Gastroesophageal sphincter (tissue), 4 donors: ENCODE measurements around the gene ARHGEF7. TPM values are rescaled to one million over a fixed set of nuclear protein-coding genes. Genes with fewer than 3 reads are reported as not detected.

Experiments used
- ATAC-seq: fragments of 150-250 bp; one replicate; pipeline ENCODE4 v1.9.1; 2016; ENCODE audit warnings: mild to moderate bottlenecking, moderate library complexity
- H3K27ac ChIP-seq, 4 donors: fragments of 200-600 bp; sonication (generic) in 3 of 4; 1 replicate in 3 of 4; 2 replicates in 1 of 4; pipeline ENCODE4 v1.5.1; 2016 to 2019
- H3K27me3 ChIP-seq: fragments of 200-600 bp; sonication (generic); one replicate; pipeline ENCODE4 v1.5.1; 2019
- H3K36me3 ChIP-seq, 2 donors: fragments of 200-600 bp; sonication (generic); one replicate each; pipeline ENCODE4 v1.5.1; 2019; ENCODE audit warnings: control low read depth in 1 of 2
- H3K4me1 ChIP-seq, 3 donors: fragments of 200-600 bp; sonication (generic); 1 replicate in 2 of 3; 2 replicates in 1 of 3; pipeline ENCODE4 v1.5.1; 2016 to 2019; ENCODE audit warnings: control low read depth in 2 of 3
- H3K4me3 ChIP-seq, 2 donors: fragments of 200-600 bp; sonication (generic); one replicate each; pipeline ENCODE4 v1.5.1; 2019; ENCODE audit warnings: mild to moderate bottlenecking in 1 of 2, moderate library complexity in 1 of 2
- H3K9me3 ChIP-seq, 3 donors: fragments of 200-600 bp; sonication (generic); one replicate each; pipeline ENCODE4 v1.5.1; 2017 to 2019; ENCODE audit warnings: control low read depth in 2 of 3
- CTCF ChIP-seq, 4 experiments: fragments of 200-600 bp in 2 of 4; fragments of 450-650 bp in 2 of 4; sonication (generic) in 1 of 4; IDR thresholded peaks; one replicate each; pipeline ENCODE4 v1.5.1; 2017 to 2019; ENCODE audit warnings: antibody characterized with exemption in 4 of 4, mild to moderate bottlenecking in 2 of 4, moderate library complexity in 2 of 4
- EP300 ChIP-seq: sonication (generic); formaldehyde crosslinking; IDR thresholded peaks from one replicate; pipeline ENCODE4 v1.6.1; 2017; ENCODE audit warnings: antibody characterized with exemption, mild to moderate bottlenecking
- POLR2A ChIP-seq, 2 donors: fragments of 450-650 bp; IDR thresholded peaks; one replicate each; pipeline ENCODE4 v1.6.1; 2017; ENCODE audit warnings: antibody characterized with exemption in 2 of 2, mild to moderate bottlenecking in 2 of 2, moderate library complexity in 1 of 2
- POLR2AphosphoS5 ChIP-seq: sonication (generic); formaldehyde crosslinking; IDR thresholded peaks from one replicate; pipeline ENCODE4 v1.6.1; 2017; ENCODE audit warnings: antibody characterized with exemption
- WGBS, 2 donors: methylation state at CpG; one replicate each; pipeline ENCODE4 v1.1.5; 2018; ENCODE audit warnings: low coverage in 1 of 2; 5-methylcytosine and 5-hydroxymethylcytosine counted together
- total RNA-seq, 4 donors: library from RNA; depleted of rRNA; stranded (reverse); fragments of >200 nt; gene quantifications; one replicate each; pipeline ENCODE4 v1.1.0, GENCODE V29; 2016

Gene ARHGEF7
- total RNA-seq, 4 donors from 2014 or later: 23.3 to 78.6 (median 47.2) TPM

GRCh38 chr13:111202156-111202621, 87.1 kb downstream of the ARHGEF7 start:
- no peak overlapping the region for H3K4me3 ChIP-seq
- ATAC-seq: no peak

GRCh38 chr13:111202745-111203144, 87.6 kb downstream of the ARHGEF7 start:
- peak overlapping the region in 3 of 4 donors; percentile 2 to 66 (median 52) for H3K27ac ChIP-seq

More at GRCh38 chr13:111202156-111202621, 87.1 kb downstream of the ARHGEF7 start:
- no peak for TF ChIP-seq CTCF (IDR thresholded peaks at IDR 0.05)
- TF ChIP-seq POLR2AphosphoS5: no peak
- no peak for TF ChIP-seq POLR2A (IDR thresholded peaks at IDR 0.05)
- TF ChIP-seq EP300: no peak
- Histone ChIP-seq H3K27ac (peak overlapping the region in 3 of 4 donors; percentile 2 to 66 (median 52)), H3K27me3 (no peaks in the 10 kb centered on the region), H3K36me3 (peaks cover 0 to 9% of the 10 kb centered on the region in 2 donors), H3K4me1 (peaks cover 5 to 56% (median 25%) of the 10 kb centered on the region in 3 donors), H3K9me3 (no peaks in the 10 kb centered on the region)
- 60 to 68% methylated on average over 2 to 4 of the region's 4 CpGs for WGBS, 2 donors

GRCh38 chr13:111203736-111204389, 88.8 kb downstream of the ARHGEF7 start:
- Histone ChIP-seq H3K27me3 (no peaks in the 10 kb centered on the region), H3K4me1 (peaks cover 5 to 66% (median 25%) of the 10 kb centered on the region in 3 donors), H3K36me3 (peaks cover 0 to 5% of the 10 kb centered on the region in 2 donors), H3K4me3 (peak overlapping the region in 1 of 2 donors; percentile 20), H3K9me3 (no peaks in the 10 kb centered on the region), H3K27ac (peak overlapping the region in 3 of 4 donors; percentile 57 to 66 (median 62))
- WGBS, 2 donors: 37 to 38% methylated on average over 5 to 8 of the region's 11 CpGs
- no peak for TF ChIP-seq POLR2AphosphoS5
- no peak for TF ChIP-seq CTCF (IDR thresholded peaks at IDR 0.05)
- no peak for TF ChIP-seq POLR2A (IDR thresholded peaks at IDR 0.05)
- TF ChIP-seq EP300: no peak
- no peak for ATAC-seq

More at GRCh38 chr13:111202745-111203144, 87.6 kb downstream of the ARHGEF7 start:
- 14 to 40% methylated on average over 1 of the region's 1 CpG for WGBS, 2 donors
- Histone ChIP-seq H3K36me3 (peaks cover 0 to 9% of the 10 kb centered on the region in 2 donors), H3K4me3 (no peak overlapping the region), H3K27me3 (no peaks in the 10 kb centered on the region), H3K9me3 (no peaks in the 10 kb centered on the region), H3K4me1 (peaks cover 5 to 57% (median 25%) of the 10 kb centered on the region in 3 donors)
- no peak for TF ChIP-seq EP300
- TF ChIP-seq CTCF (IDR thresholded peaks at IDR 0.05): no peak
- TF ChIP-seq POLR2AphosphoS5: no peak
- TF ChIP-seq POLR2A (IDR thresholded peaks at IDR 0.05): no peak
- peak; percentile 41 for ATAC-seq

GRCh38 chr13:111204438-111205177, 89.5 kb downstream of the ARHGEF7 start:
- no peak for TF ChIP-seq POLR2A (IDR thresholded peaks at IDR 0.05)
- no peak for TF ChIP-seq CTCF (IDR thresholded peaks at IDR 0.05)
- no peak for TF ChIP-seq EP300
- TF ChIP-seq POLR2AphosphoS5: no peak
- no peaks in the 10 kb centered on the region for H3K27me3 ChIP-seq
- peak overlapping the region in 3 of 4 donors; percentile 57 to 66 (median 62) for H3K27ac ChIP-seq
- peak overlapping the region in 1 of 2 donors; percentile 20 for H3K4me3 ChIP-seq
- H3K4me1 ChIP-seq: peaks cover 5 to 66% (median 19%) of the 10 kb centered on the region in 3 donors
- peak; percentile 69 for ATAC-seq
- WGBS, 2 donors: 28% methylated on average over 12 of the region's 16 CpGs; no CpG with 5 or more reads in 1 of the 2 donors
- H3K36me3 ChIP-seq: peaks cover 0 to 4% of the 10 kb centered on the region in 2 donors
- no peaks in the 10 kb centered on the region for H3K9me3 ChIP-seq
